Tibial nerve (tissue), 4 donors: Measurements from ENCODE around the gene YWHAQ.

ENCODE experiments used
- EP300 ChIP-seq, 2 donors: sonication (generic); formaldehyde crosslinking; IDR thresholded peaks; one replicate each; pipeline ENCODE4 v1.6.1; 2017; ENCODE audit warnings: antibody characterized with exemption in 2 of 2, mild to moderate bottlenecking in 1 of 2
- POLR2A ChIP-seq, 2 donors: fragments of 450-650 bp; IDR thresholded peaks; one replicate each; pipeline ENCODE4 v1.6.1; 2017; ENCODE audit warnings: antibody characterized with exemption in 2 of 2, mild to moderate bottlenecking in 2 of 2, moderate library complexity in 2 of 2
- TF ChIP-seq, protein P1 (sequence below), 5 experiments: fragments of 200-600 bp in 3 of 5; fragments of 450-650 bp in 2 of 5; sonication (generic) in 3 of 5; IDR thresholded peaks; one replicate each; pipeline ENCODE4 v1.5.1; 2016 to 2019; ENCODE audit warnings: antibody characterized with exemption in 5 of 5, mild to moderate bottlenecking in 3 of 5, moderate library complexity in 2 of 5

DNA sequence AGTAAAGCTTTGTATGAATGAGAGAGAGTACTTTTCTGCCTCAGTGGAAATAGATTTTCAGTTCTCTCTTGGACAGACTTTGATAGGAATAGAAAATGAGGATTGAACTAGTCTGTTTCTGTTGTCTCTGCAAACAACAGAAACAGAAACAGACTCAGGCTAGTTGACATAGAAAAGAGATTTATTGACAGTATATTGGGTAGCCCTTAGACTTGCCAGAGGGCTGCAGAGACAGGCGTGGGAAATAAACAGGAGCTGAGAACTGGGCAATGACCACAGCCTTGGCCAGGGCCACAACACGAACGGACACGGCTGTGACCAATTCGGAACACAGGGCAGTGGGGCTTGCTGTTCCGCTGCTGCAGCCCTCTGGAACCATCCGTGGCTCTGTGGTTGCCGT is 30.5 kb upstream of the YWHAQ start:
- TF ChIP-seq, protein P1, sequence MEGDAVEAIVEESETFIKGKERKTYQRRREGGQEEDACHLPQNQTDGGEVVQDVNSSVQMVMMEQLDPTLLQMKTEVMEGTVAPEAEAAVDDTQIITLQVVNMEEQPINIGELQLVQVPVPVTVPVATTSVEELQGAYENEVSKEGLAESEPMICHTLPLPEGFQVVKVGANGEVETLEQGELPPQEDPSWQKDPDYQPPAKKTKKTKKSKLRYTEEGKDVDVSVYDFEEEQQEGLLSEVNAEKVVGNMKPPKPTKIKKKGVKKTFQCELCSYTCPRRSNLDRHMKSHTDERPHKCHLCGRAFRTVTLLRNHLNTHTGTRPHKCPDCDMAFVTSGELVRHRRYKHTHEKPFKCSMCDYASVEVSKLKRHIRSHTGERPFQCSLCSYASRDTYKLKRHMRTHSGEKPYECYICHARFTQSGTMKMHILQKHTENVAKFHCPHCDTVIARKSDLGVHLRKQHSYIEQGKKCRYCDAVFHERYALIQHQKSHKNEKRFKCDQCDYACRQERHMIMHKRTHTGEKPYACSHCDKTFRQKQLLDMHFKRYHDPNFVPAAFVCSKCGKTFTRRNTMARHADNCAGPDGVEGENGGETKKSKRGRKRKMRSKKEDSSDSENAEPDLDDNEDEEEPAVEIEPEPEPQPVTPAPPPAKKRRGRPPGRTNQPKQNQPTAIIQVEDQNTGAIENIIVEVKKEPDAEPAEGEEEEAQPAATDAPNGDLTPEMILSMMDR (IDR thresholded peaks at IDR 0.05) = no peak
- no peak for TF ChIP-seq EP300 (IDR thresholded peaks at IDR 0.05)
- TF ChIP-seq POLR2A (IDR thresholded peaks at IDR 0.05) = no peak
